Measurements from ENCODE around the gene ST8SIA5. TPM values are rescaled to one million over a fixed set of nuclear protein-coding genes. Genes with fewer than 3 reads are reported as not detected.

The ST8SIA5 gene
- total RNA-seq, 1 experiment from 2014 or later, result not detected

DNA sequence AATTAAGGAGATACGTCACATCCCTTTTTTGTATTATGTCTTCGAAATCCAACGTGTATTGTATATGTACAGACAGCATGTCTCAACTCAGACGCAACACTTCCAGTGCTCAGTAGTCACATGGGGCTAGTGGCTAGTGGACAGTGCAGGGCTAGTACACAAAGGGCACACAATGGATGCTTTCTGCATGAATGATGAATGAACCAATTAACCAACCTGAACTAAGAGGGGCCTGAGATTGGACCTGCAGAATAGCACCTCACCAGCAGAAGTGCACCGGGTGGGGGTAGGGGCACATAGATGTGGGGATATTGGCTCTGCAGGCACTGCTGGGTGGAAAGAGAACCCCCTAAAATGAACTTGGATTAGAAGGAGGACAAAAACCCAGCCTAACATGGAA lies 20.7 kb downstream of the ST8SIA5 start:
- H3K36me3 Mint-ChIP-seq (ENCODE audit: insufficient read depth, unreplicated experiment), result peaks cover 6% of the 10 kb centered on the region
- no peak overlapping the region for H3K4me3 Mint-ChIP-seq (ENCODE audit: unreplicated experiment)
- no peaks in the 10 kb centered on the region for H3K4me1 Mint-ChIP-seq (ENCODE audit: insufficient read depth, unreplicated experiment)
- H3K27ac Mint-ChIP-seq (ENCODE audit: low read depth, unreplicated experiment), result no peak overlapping the region
- no peak for DNase-seq (ENCODE audit: unreplicated experiment)
- intact Hi-C loops (cut with micrococcal nuclease), result no loop called here
- no peaks in the 10 kb centered on the region for H3K9me3 Mint-ChIP-seq (ENCODE audit: unreplicated experiment)
- BruUV-seq (replicated peaks), result no TSS peak
- CTCF ChIA-PET, result no interaction called here
- no peaks in the 10 kb centered on the region for H3K27me3 Mint-ChIP-seq (ENCODE audit: insufficient read depth, unreplicated experiment)
- TF ChIP-seq, protein P1, sequence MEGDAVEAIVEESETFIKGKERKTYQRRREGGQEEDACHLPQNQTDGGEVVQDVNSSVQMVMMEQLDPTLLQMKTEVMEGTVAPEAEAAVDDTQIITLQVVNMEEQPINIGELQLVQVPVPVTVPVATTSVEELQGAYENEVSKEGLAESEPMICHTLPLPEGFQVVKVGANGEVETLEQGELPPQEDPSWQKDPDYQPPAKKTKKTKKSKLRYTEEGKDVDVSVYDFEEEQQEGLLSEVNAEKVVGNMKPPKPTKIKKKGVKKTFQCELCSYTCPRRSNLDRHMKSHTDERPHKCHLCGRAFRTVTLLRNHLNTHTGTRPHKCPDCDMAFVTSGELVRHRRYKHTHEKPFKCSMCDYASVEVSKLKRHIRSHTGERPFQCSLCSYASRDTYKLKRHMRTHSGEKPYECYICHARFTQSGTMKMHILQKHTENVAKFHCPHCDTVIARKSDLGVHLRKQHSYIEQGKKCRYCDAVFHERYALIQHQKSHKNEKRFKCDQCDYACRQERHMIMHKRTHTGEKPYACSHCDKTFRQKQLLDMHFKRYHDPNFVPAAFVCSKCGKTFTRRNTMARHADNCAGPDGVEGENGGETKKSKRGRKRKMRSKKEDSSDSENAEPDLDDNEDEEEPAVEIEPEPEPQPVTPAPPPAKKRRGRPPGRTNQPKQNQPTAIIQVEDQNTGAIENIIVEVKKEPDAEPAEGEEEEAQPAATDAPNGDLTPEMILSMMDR (IDR thresholded peaks at IDR 0.05; ENCODE audit: unreplicated experiment), result no peak
- POLR2A ChIA-PET, result no interaction called here

DNA sequence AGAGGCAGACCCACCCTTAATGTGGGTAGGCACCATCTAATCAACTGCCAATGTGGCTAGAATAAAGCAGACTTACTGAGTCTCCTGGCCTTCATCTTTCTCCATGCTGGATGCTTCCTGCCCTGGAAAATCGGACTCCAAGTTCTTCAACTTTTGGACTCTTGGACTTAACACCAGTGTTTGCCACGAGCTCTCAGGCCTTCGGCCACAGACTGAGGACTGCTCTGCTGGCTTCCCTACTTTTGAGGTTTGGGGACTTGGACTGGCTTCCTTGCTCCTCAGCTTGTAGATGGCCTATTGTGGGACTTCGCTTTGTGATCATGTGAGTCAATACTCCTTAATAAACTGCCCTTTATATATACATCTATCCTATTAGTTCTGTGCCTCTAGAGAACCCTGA lies 21.9 kb downstream of the ST8SIA5 start:
- Mint-ChIP-seq H3K27ac (ENCODE audit: low read depth, unreplicated experiment) (no peak overlapping the region), H3K27me3 (ENCODE audit: insufficient read depth, unreplicated experiment) (no peaks in the 10 kb centered on the region), H3K4me1 (ENCODE audit: insufficient read depth, unreplicated experiment) (no peaks in the 10 kb centered on the region), H3K36me3 (ENCODE audit: insufficient read depth, unreplicated experiment) (peaks cover 6% of the 10 kb centered on the region), H3K4me3 (ENCODE audit: unreplicated experiment) (no peak overlapping the region), H3K9me3 (ENCODE audit: unreplicated experiment) (no peaks in the 10 kb centered on the region)
- ChIA-PET POLR2A (no interaction called here), CTCF (interaction anchor here (0.6 kb wide), 1 partner anchor 309 kb away, joined by 3 read pairs; no protein-coding TSS in a partner anchor)
- BruUV-seq (replicated peaks), result no TSS peak
- intact Hi-C loops (cut with micrococcal nuclease), result no loop called here
- DNase-seq (ENCODE audit: unreplicated experiment), result no peak
- TF ChIP-seq, protein P1 (IDR thresholded peaks at IDR 0.05; ENCODE audit: unreplicated experiment), result no peak

DNA sequence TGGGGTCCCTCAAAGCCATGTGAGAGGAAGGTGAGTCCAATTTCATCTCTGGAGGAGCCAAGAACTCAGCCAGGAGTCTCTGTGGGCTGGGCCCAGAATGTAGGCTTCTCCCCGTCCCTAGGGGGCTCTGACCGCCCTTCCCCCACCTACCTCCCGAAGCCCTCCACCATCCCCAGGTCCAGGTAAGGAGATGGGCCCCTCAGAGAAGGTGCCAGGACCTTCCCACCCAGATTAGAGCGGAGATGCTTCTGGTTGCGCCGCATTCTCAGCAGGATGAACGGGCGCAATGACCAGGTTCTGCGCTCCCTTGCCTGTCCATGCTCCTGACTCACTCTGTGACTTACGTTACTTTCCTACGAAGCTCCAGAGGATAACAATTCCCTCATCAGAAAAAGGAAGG lies 23.0 kb downstream of the ST8SIA5 start:
- peaks cover 3% of the 10 kb centered on the region for H3K36me3 Mint-ChIP-seq (ENCODE audit: insufficient read depth, unreplicated experiment)
- DNase-seq (ENCODE audit: unreplicated experiment), result no peak
- TF ChIP-seq, protein P1 (IDR thresholded peaks at IDR 0.05; ENCODE audit: unreplicated experiment), result no peak
- no peaks in the 10 kb centered on the region for H3K27me3 Mint-ChIP-seq (ENCODE audit: insufficient read depth, unreplicated experiment)
- POLR2A ChIA-PET, result no interaction called here
- no peak overlapping the region for H3K4me3 Mint-ChIP-seq (ENCODE audit: unreplicated experiment)
- intact Hi-C loops (cut with micrococcal nuclease), result no loop called here
- no peak overlapping the region for H3K27ac Mint-ChIP-seq (ENCODE audit: low read depth, unreplicated experiment)
- CTCF ChIA-PET, result no interaction called here
- BruUV-seq (replicated peaks), result no TSS peak
- H3K9me3 Mint-ChIP-seq (ENCODE audit: unreplicated experiment), result peaks cover 9% of the 10 kb centered on the region
- no peaks in the 10 kb centered on the region for H3K4me1 Mint-ChIP-seq (ENCODE audit: insufficient read depth, unreplicated experiment)

DNA sequence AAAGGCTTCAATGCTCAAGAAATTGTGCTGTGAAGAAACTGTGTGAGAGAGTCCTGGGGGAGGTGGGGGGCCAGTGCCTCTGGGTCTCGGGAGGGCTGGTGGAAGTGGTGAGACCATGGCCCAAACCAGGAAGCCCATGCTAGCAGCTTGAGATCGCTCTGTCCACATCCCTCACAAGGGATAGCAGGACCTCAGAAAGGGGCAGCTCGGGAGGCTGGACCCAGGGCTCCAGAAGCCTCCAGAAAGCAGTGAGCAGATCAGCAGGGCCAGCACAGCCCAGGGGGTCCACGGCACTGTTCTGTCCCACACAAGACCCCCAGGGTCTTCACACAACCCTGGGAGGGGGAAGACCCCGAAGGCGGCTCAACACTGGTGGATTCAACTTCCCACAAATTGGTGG lies 24.1 kb downstream of the ST8SIA5 start:
- TF ChIP-seq, protein P1 (IDR thresholded peaks at IDR 0.05; ENCODE audit: unreplicated experiment), result no peak
- H3K27ac Mint-ChIP-seq (ENCODE audit: low read depth, unreplicated experiment), result no peak overlapping the region
- POLR2A ChIA-PET, result no interaction called here
- BruUV-seq (replicated peaks), result no TSS peak
- H3K4me1 Mint-ChIP-seq (ENCODE audit: insufficient read depth, unreplicated experiment), result no peaks in the 10 kb centered on the region
- CTCF ChIA-PET, result no interaction called here
- intact Hi-C loops (cut with micrococcal nuclease), result no loop called here
- H3K9me3 Mint-ChIP-seq (ENCODE audit: unreplicated experiment), result peaks cover 12% of the 10 kb centered on the region
- H3K36me3 Mint-ChIP-seq (ENCODE audit: insufficient read depth, unreplicated experiment), result no peaks in the 10 kb centered on the region
- H3K27me3 Mint-ChIP-seq (ENCODE audit: insufficient read depth, unreplicated experiment), result no peaks in the 10 kb centered on the region
- DNase-seq (ENCODE audit: unreplicated experiment), result no peak
- no peak overlapping the region for H3K4me3 Mint-ChIP-seq (ENCODE audit: unreplicated experiment)

Data from MCF 10A (cell line).